ENCODE measurements around the gene ASB7. TPM values are rescaled to one million over a fixed set of nuclear protein-coding genes. Genes with fewer than 3 reads are reported as not detected.

The ASB7 gene
- total RNA-seq, 2 donors from 2014 or later = 13.0 to 17.9 TPM

- H3K27me3 Mint-ChIP-seq = no peaks in the 10 kb centered on the region
- ATAC-seq (no peak), DNase-seq (no peak)
- no peak overlapping the region for H3K27ac Mint-ChIP-seq
- peaks cover 11% of the 10 kb centered on the region for H3K4me1 Mint-ChIP-seq
- H3K4me3 Mint-ChIP-seq = no peak overlapping the region
- no peaks in the 10 kb centered on the region for H3K9me3 ChIP-seq (ENCODE audit: control insufficient read depth, low read length, poor library complexity, severe bottlenecking)
- no peaks in the 10 kb centered on the region for H3K36me3 Mint-ChIP-seq (ENCODE audit: low read depth)
Measured at GRCh38 chr15:100612539-100612938, 10.2 kb downstream of the ASB7 start.

- no peaks in the 10 kb centered on the region for H3K9me3 ChIP-seq (ENCODE audit: control insufficient read depth, low read length, poor library complexity, severe bottlenecking)
- no peak overlapping the region for H3K4me3 Mint-ChIP-seq
- H3K27ac Mint-ChIP-seq = no peak overlapping the region
- H3K36me3 Mint-ChIP-seq (ENCODE audit: low read depth) = no peaks in the 10 kb centered on the region
- peaks cover 11% of the 10 kb centered on the region for H3K4me1 Mint-ChIP-seq
- no peaks in the 10 kb centered on the region for H3K27me3 Mint-ChIP-seq
- ATAC-seq = no peak
- no peak for DNase-seq
Measured at GRCh38 chr15:100613208-100613607, 10.8 kb downstream of the ASB7 start.

- peaks cover 3% of the 10 kb centered on the region for H3K36me3 Mint-ChIP-seq (ENCODE audit: low read depth)
- H3K9me3 ChIP-seq (ENCODE audit: control insufficient read depth, low read length, poor library complexity, severe bottlenecking) = no peaks in the 10 kb centered on the region
- H3K4me3 Mint-ChIP-seq = no peak overlapping the region
- peaks cover 16% of the 10 kb centered on the region for H3K4me1 Mint-ChIP-seq
- H3K27ac Mint-ChIP-seq = no peak overlapping the region
- ATAC-seq (no peak), DNase-seq (no peak)
- H3K27me3 Mint-ChIP-seq = no peaks in the 10 kb centered on the region
Measured at GRCh38 chr15:100614336-100614735, 11.9 kb downstream of the ASB7 start.

GRCh38 chr15:100614918-100615317, 12.5 kb downstream of the ASB7 start:
- H3K27me3 Mint-ChIP-seq = no peaks in the 10 kb centered on the region
- H3K4me1 Mint-ChIP-seq = peaks cover 17% of the 10 kb centered on the region
- no peak for DNase-seq
- H3K36me3 Mint-ChIP-seq (ENCODE audit: low read depth) = peaks cover 3% of the 10 kb centered on the region
- H3K4me3 Mint-ChIP-seq = no peak overlapping the region
- no peak overlapping the region for H3K27ac Mint-ChIP-seq
- ATAC-seq = no peak
- no peaks in the 10 kb centered on the region for H3K9me3 ChIP-seq (ENCODE audit: control insufficient read depth, low read length, poor library complexity, severe bottlenecking)

DNA sequence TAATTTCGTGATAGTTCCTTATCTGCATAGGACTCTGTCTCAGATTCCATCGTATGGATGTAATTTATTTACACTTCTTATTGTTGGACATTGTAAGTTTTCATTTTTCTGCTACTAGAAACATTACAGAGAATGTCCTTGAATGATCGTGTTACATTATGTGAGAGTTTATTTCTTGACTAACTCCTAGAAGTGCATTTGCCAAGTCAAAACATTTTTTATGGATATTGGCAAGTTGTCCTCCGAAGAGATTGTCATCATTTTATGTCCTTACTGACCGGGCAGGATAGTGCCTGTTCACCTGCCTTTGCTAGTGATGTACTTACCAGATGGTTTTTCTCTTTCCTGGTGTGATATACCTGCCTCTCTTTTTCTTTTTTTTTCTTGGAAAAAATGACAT, 13.4 kb downstream of the ASB7 start:
- peaks cover 6% of the 10 kb centered on the region for H3K36me3 Mint-ChIP-seq (ENCODE audit: low read depth)
- ATAC-seq = no peak

GRCh38 chr15:100616700-100617099, 14.3 kb downstream of the ASB7 start:
- Mint-ChIP-seq H3K4me1 (peaks cover 20% of the 10 kb centered on the region), H3K27ac (peak overlapping the region; percentile 53), H3K4me3 (no peak overlapping the region), H3K36me3 (ENCODE audit: low read depth) (peaks cover 7% of the 10 kb centered on the region), H3K27me3 (no peaks in the 10 kb centered on the region)
- H3K9me3 ChIP-seq (ENCODE audit: control insufficient read depth, low read length, poor library complexity, severe bottlenecking) = no peaks in the 10 kb centered on the region
- DNase-seq (no peak), ATAC-seq (no peak)

More for the DNA sequence above, 13.4 kb downstream of the ASB7 start:
- no peak for DNase-seq
- no peak overlapping the region for H3K4me3 Mint-ChIP-seq
- H3K27ac Mint-ChIP-seq = peak overlapping the region; percentile 53
- no peaks in the 10 kb centered on the region for H3K9me3 ChIP-seq (ENCODE audit: control insufficient read depth, low read length, poor library complexity, severe bottlenecking)
- H3K4me1 Mint-ChIP-seq = peaks cover 17% of the 10 kb centered on the region
- H3K27me3 Mint-ChIP-seq = no peaks in the 10 kb centered on the region

GRCh38 chr15:100623301-100623700, 20.9 kb downstream of the ASB7 start:
- Mint-ChIP-seq H3K4me1 (peaks cover 19% of the 10 kb centered on the region), H3K27me3 (no peaks in the 10 kb centered on the region), H3K36me3 (ENCODE audit: low read depth) (peaks cover 8% of the 10 kb centered on the region), H3K27ac (no peak overlapping the region), H3K4me3 (no peak overlapping the region)
- no peak for DNase-seq
- H3K9me3 ChIP-seq (ENCODE audit: control insufficient read depth, low read length, poor library complexity, severe bottlenecking) = no peaks in the 10 kb centered on the region
- no peak for ATAC-seq

GRCh38 chr15:100627789-100628395, 25.5 kb downstream of the ASB7 start:
- H3K9me3 ChIP-seq (ENCODE audit: control insufficient read depth, low read length, poor library complexity, severe bottlenecking) = no peaks in the 10 kb centered on the region
- H3K4me3 Mint-ChIP-seq = no peak overlapping the region
- peaks cover 22% of the 10 kb centered on the region for H3K4me1 Mint-ChIP-seq
- H3K27ac Mint-ChIP-seq = peak overlapping the region; percentile 84
- DNase-seq (peak; percentile 25 to 52 (median 36)), ATAC-seq (peak; percentile 90)
- H3K27me3 Mint-ChIP-seq = no peaks in the 10 kb centered on the region
- peaks cover 6% of the 10 kb centered on the region for H3K36me3 Mint-ChIP-seq (ENCODE audit: low read depth)

DNA sequence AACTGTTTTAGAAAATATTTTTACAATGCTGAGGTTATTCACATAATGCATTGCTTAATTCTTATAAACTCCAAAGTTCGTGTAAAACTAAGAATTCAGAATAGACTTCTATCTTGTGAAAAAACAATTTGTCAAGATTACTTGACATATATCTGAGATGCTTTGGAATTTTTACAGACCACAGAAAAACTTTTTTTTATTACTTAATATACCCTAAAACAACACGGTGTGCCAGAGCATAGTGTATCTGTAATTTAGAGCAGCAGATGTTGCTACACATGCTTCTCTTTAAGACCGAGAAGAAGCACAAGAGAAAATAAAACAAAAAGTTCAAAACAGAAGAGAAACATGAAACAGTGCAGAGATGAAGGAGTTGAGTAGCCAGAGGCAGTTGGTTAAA, 26.4 kb downstream of the ASB7 start:
- no peak for ATAC-seq
- no peaks in the 10 kb centered on the region for H3K9me3 ChIP-seq (ENCODE audit: control insufficient read depth, low read length, poor library complexity, severe bottlenecking)
- peaks cover 6% of the 10 kb centered on the region for H3K36me3 Mint-ChIP-seq (ENCODE audit: low read depth)
- H3K4me3 Mint-ChIP-seq = no peak overlapping the region
- no peaks in the 10 kb centered on the region for H3K27me3 Mint-ChIP-seq
- DNase-seq = no peak
- H3K4me1 Mint-ChIP-seq = peaks cover 27% of the 10 kb centered on the region
- no peak overlapping the region for H3K27ac Mint-ChIP-seq

DNA sequence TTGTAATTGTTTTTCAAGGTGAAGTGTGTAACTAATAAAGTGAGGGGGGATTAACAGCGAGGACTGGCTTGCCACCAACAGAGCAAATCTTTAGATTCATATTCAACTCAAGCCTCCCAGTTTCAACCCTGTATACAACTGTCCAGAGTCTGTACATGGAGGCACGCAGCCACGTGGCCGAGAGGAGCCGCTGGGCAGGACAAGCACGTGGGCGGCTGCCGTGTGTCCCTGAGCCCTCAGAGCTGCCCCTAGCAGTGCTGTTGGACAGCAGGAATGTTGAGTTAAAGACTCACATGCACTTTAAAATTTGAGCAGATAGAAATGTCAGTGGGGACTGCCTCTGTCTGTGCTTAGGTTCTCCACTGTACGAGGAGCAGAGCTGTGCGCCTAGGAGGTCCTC, 29.4 kb downstream of the ASB7 start:
- H3K4me1 Mint-ChIP-seq = peaks cover 36% of the 10 kb centered on the region
- H3K9me3 ChIP-seq (ENCODE audit: control insufficient read depth, low read length, poor library complexity, severe bottlenecking) = no peaks in the 10 kb centered on the region
- no peak overlapping the region for H3K4me3 Mint-ChIP-seq
- no peak for ATAC-seq
- peaks cover 6% of the 10 kb centered on the region for H3K36me3 Mint-ChIP-seq (ENCODE audit: low read depth)
- no peak for DNase-seq
- H3K27ac Mint-ChIP-seq = no peak overlapping the region
- H3K27me3 Mint-ChIP-seq = no peaks in the 10 kb centered on the region

GRCh38 chr15:100633763-100634075, 31.3 kb downstream of the ASB7 start:
- no peaks in the 10 kb centered on the region for H3K9me3 ChIP-seq (ENCODE audit: control insufficient read depth, low read length, poor library complexity, severe bottlenecking)
- DNase-seq (no peak), ATAC-seq (no peak)
- H3K4me1 Mint-ChIP-seq = peaks cover 33% of the 10 kb centered on the region
- H3K36me3 Mint-ChIP-seq (ENCODE audit: low read depth) = peaks cover 6% of the 10 kb centered on the region
- H3K4me3 Mint-ChIP-seq = no peak overlapping the region
- H3K27ac Mint-ChIP-seq = peak overlapping the region; percentile 49
- no peaks in the 10 kb centered on the region for H3K27me3 Mint-ChIP-seq

DNA sequence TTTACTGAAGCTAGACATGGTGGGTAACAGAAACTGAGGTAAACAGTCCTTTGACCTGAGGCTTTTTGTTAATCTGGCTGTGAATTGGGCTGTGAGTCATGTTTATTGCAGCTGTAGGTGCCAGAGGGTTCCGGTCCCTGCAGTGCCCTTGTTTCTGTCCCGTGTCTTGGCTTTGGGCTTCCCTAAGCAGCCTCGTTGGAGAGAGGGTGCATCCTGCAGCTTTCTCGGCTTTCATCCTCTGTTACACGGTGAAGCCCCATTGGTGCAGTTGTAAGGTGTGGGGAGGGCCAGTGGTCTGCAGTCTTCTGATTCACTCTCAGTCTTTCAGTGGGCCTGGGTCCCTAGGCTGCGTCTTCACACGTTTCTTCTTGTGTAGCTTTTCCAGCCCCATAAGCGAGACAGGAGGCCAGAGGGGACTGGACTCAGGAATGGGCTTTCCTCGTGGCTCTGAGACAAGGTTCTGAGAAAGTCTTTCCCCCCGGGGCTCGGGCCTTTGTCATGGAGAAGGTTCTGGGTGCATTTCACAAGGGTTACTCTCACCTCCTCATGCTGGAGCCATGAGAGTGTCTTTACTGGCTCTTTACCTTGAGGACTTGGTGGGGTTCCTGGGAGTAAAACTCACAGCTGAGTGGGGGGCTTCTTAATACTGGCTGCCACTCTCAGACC, 33.1 kb downstream of the ASB7 start:
- ATAC-seq (no peak), DNase-seq (no peak)
- no peaks in the 10 kb centered on the region for H3K9me3 ChIP-seq (ENCODE audit: control insufficient read depth, low read length, poor library complexity, severe bottlenecking)
- no peaks in the 10 kb centered on the region for H3K27me3 Mint-ChIP-seq
- no peak overlapping the region for H3K27ac Mint-ChIP-seq
- peaks cover 29% of the 10 kb centered on the region for H3K4me1 Mint-ChIP-seq
- H3K4me3 Mint-ChIP-seq = no peak overlapping the region
- H3K36me3 Mint-ChIP-seq (ENCODE audit: low read depth) = peaks cover 3% of the 10 kb centered on the region

GRCh38 chr15:100638177-100638730, 35.9 kb downstream of the ASB7 start:
- DNase-seq (no peak), ATAC-seq (no peak)
- H3K36me3 Mint-ChIP-seq (ENCODE audit: low read depth) = no peaks in the 10 kb centered on the region
- no peak overlapping the region for H3K4me3 Mint-ChIP-seq
- H3K27ac Mint-ChIP-seq = no peak overlapping the region
- H3K4me1 Mint-ChIP-seq = peaks cover 41% of the 10 kb centered on the region
- no peaks in the 10 kb centered on the region for H3K9me3 ChIP-seq (ENCODE audit: control insufficient read depth, low read length, poor library complexity, severe bottlenecking)
- H3K27me3 Mint-ChIP-seq = no peaks in the 10 kb centered on the region
